Ovary (tissue), 9 donors: ENCODE measurements around the gene LRRC8A. TPM values are rescaled to one million over a fixed set of nuclear protein-coding genes. Genes with fewer than 3 reads are reported as not detected.
A peak's percentile ranks its signal among the peaks of the same experiment; 100 is the strongest.

Source experiments
- DNase-seq, 5 donors: peaks; one replicate each; pipeline ENCODE4 v3.0.0-alpha.2; 2019 to 2020
- H3K27ac ChIP-seq, 2 donors: fragments of 200-600 bp; one replicate each; pipeline versions ENCODE4 v1.5.1 to v1.8.0; 2019 to 2022
- H3K27me3 ChIP-seq: fragments of 200-600 bp; one replicate; pipeline ENCODE4 v1.8.0; 2022
- H3K36me3 ChIP-seq: fragments of 200-600 bp; sonication (generic); one replicate; pipeline ENCODE4 v1.5.1; 2019
- H3K4me1 ChIP-seq: one replicate; pipeline ENCODE4 v1.8.1; 2013; ENCODE audit warnings: mild to moderate bottlenecking, moderate library complexity; ENCODE audit not compliant: insufficient read depth
- H3K4me3 ChIP-seq: fragments of 200-600 bp; sonication (generic); one replicate; pipeline ENCODE4 v1.5.1; 2017
- H3K9me3 ChIP-seq, 2 donors: fragments of 200-600 bp in 1 of 2; sonication (generic) in 1 of 2; one replicate each; pipeline versions ENCODE4 v1.5.1 to v1.8.1; 2013 to 2019; ENCODE audit warnings: mild to moderate bottlenecking in 1 of 2, moderate library complexity in 1 of 2
- CTCF ChIP-seq, 3 donors: fragments of 450-650 bp in 2 of 3; fragments of 200-600 bp in 1 of 3; IDR thresholded peaks; one replicate each; pipeline versions ENCODE4 v1.5.1 to v1.8.0; 2016 to 2022; ENCODE audit warnings: antibody characterized with exemption in 3 of 3, mild to moderate bottlenecking in 1 of 3
- EP300 ChIP-seq: sonication (generic); formaldehyde crosslinking; IDR thresholded peaks from one replicate; pipeline ENCODE4 v1.6.1; 2017; ENCODE audit warnings: antibody characterized with exemption
- POLR2A ChIP-seq: fragments of 450-650 bp; IDR thresholded peaks from one replicate; pipeline ENCODE4 v1.6.1; 2017; ENCODE audit warnings: antibody characterized with exemption, mild to moderate bottlenecking, moderate library complexity
- WGBS, 3 donors: extraction: QIAGEN DNeasy Blood & Tissue Kit in 1 of 3; methylation state at CpG; one replicate each; pipeline versions ENCODE4 v1.1.5 to v1.1.7; 2013 to 2017; 5-methylcytosine and 5-hydroxymethylcytosine counted together
- intact Hi-C, 4 donors: fragments of 100-400 bp; cut with DNase I; formaldehyde crosslinking; loops; one replicate each; pipeline versions ENCODE4 v1.11.0 to v1.15.1; 2022 to 2023
- polyA plus RNA-seq, 2 donors: library from polyadenylated mRNA; stranded (reverse); fragments of 200-250 nt in 1 of 2; fragments of 350-450 nt in 1 of 2; fragmentation: Illumina TruSeq in 1 of 2; extraction: RNeasy Lipid Tissue Mini Kit (QIAGEN cat#74804) in 1 of 2; gene quantifications; one replicate each; pipeline ENCODE4 v1.2.3, GENCODE V29; 2013 to 2014
- total RNA-seq, 7 donors: library from RNA; depleted of rRNA in 2 of 7; stranded (reverse); fragments of >200 nt in 2 of 7; fragmentation: NEBNext Ultra II Directional in 3 of 7; extraction: Animal tissue kit (Norgen Biotek cat#: 25700) in 3 of 7; gene quantifications; one replicate each; pipeline versions ENCODE4 v1.1.0 to v1.2.4, GENCODE V29; 2016 to 2023
- donor health status: DM: no; HTN: no; CAD: no; lungs with moderate emphysema.
- donor health status: DM: no; HTN: no; CAD: no.
- donor health status: Bipolar disorder and iron deficiency.
- donor health status: DM: yes; HTN: yes; CAD: no.
- donor health status: DM: no; HTN: no; CAD: no.
- donor health status: DM: yes; HTN: yes; CAD: no.

LRRC8A gene
- total and polyA plus RNA-seq, 9 donors, result 18.1 to 39.7 (median 26.4) TPM

DNA sequence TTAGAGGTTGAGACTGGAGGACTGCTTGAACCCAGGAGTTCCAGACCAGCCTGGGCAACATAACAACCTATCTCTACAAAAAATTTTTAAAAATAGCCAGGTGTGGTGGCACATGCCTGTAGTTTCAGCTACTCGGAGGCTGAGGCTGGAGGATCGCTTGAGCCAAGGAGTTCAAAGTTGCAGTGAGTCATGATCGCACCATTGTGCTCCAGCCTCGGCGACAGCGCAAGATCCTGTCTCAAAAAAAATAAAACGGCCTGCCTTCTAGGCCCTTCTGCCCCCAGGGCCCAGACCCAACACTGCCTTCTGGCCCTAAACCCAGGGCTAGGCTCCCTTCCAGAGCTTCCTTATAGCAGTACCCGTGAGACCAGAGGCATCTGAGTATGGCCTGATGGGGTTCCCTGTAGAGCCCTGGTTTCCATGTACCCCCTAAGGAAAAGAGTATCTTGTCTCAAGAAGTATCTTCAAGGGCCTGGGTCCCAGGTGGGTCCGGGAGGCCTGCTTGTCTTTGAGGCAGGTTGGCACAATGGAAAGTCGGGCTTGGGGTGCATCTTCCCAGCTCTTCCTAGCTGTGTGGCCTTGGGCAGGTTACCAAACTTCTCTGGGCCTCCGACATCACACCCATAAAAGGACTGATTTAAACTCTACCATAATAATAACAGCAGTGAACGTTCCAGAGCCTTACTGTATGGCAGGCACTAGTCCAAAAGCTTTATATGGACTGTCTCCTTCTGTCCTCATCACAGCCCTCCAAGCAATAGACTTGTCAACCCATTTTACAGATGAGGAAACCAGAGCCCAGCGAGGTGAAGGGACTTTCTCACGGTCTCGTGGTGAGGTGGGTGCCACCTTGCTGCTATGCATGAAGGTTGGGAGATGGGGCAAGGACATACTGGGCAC, 9.6 kb downstream of the LRRC8A start:
- Histone ChIP-seq H3K4me3 (no peak overlapping the region), H3K27me3 (no peaks in the 10 kb centered on the region), H3K27ac (peak overlapping the region; percentile 26 to 86), H3K4me1 (peaks cover 17% of the 10 kb centered on the region), H3K9me3 (no peaks in the 10 kb centered on the region), H3K36me3 (no peaks in the 10 kb centered on the region)
- DNase-seq, result no peak
- no peak for TF ChIP-seq EP300
- no peak for TF ChIP-seq POLR2A
- TF ChIP-seq CTCF (IDR thresholded peaks at IDR 0.05), result no peak
- 49 to 53% (median 50%) methylated on average over 15 of the region's 15 CpGs for WGBS, 3 donors
- intact Hi-C loops, result no loop called here

DNA sequence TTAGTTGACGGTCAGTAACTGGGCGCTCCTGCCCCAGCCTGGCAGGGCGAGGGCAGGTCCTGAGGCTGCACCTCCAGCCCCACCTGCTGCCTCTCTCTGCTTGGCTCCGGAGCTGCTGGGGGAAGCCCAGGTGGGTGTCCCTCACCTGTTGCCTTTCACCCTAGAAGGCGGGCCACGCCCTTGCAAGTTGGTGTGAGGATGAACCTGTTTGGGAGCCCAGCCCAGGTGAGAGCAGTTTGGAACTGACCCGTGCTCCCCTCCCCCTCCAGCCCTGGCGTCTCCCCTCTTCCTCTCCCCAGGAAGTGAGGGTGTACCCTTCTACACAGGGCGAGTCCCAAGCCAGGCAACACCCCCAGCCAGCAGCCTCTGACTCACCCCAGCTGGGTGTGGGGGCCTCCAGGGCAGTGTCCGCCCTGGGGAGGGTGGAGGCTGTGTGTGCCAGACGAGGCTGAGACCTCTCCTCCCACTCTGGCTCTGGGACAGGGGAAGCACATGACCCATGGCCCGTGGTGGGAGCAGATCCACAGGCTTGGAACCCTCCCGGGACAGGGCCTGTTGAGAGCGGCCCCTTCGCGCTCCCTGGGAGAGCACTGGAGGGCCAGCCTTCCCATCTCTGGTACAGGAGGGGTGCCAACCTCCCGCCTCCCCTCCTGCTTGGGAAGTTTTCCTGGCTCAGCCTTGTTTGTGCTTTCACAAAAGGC, 10.4 kb downstream of the LRRC8A start:
- 27 to 30% (median 30%) methylated on average over 14 to 17 of the region's 17 CpGs for WGBS, 3 donors
- Histone ChIP-seq H3K27me3 (no peaks in the 10 kb centered on the region), H3K9me3 (no peaks in the 10 kb centered on the region), H3K4me1 (peaks cover 17% of the 10 kb centered on the region), H3K36me3 (no peaks in the 10 kb centered on the region), H3K4me3 (peak overlapping the region; percentile 17), H3K27ac (peak overlapping the region; percentile 80 to 86)
- no peak for TF ChIP-seq POLR2A
- intact Hi-C loops, result no loop called here
- DNase-seq, result peak; percentile 93 to 97 (median 94)

- TF ChIP-seq POLR2A (no peak), EP300 (no peak), CTCF (IDR thresholded peaks at IDR 0.05) (no peak)
- no peak for DNase-seq
- Histone ChIP-seq H3K4me3 (no peak overlapping the region), H3K36me3 (no peaks in the 10 kb centered on the region), H3K9me3 (no peaks in the 10 kb centered on the region), H3K27me3 (no peaks in the 10 kb centered on the region), H3K4me1 (peaks cover 10% of the 10 kb centered on the region), H3K27ac (peak overlapping the region; percentile 80 to 86)
- intact Hi-C loops, result no loop called here
- 79 to 80% (median 79%) methylated on average over 8 of the region's 8 CpGs for WGBS, 3 donors
Observed at GRCh38 chr9:128893354-128893753, 11.4 kb downstream of the LRRC8A start.

- no peaks in the 10 kb centered on the region for H3K27me3 ChIP-seq
- H3K27ac ChIP-seq, result peak overlapping the region in 1 of 2 donors; percentile 44
- WGBS, 3 donors, result 78 to 80% (median 79%) methylated on average over 2 of the region's 2 CpGs
- H3K36me3 ChIP-seq, result no peaks in the 10 kb centered on the region
- H3K9me3 ChIP-seq, result no peaks in the 10 kb centered on the region
- intact Hi-C loops, result no loop called here
- TF ChIP-seq POLR2A, result no peak
- TF ChIP-seq CTCF (IDR thresholded peaks at IDR 0.05), result no peak
- TF ChIP-seq EP300, result no peak
- H3K4me3 ChIP-seq, result no peak overlapping the region
- DNase-seq, result no peak
- peaks cover 9% of the 10 kb centered on the region for H3K4me1 ChIP-seq
Observed at GRCh38 chr9:128894764-128895163, 12.8 kb downstream of the LRRC8A start.

- no peak for DNase-seq
- intact Hi-C loops, result no loop called here
- Histone ChIP-seq H3K27me3 (no peaks in the 10 kb centered on the region), H3K36me3 (no peaks in the 10 kb centered on the region), H3K27ac (peak overlapping the region in 1 of 2 donors; percentile 44), H3K4me3 (no peak overlapping the region), H3K4me1 (peaks cover 9% of the 10 kb centered on the region), H3K9me3 (no peaks in the 10 kb centered on the region)
- WGBS, 3 donors, result 16 to 29% (median 19%) methylated on average over 4 of the region's 4 CpGs
- TF ChIP-seq POLR2A, result no peak
- no peak for TF ChIP-seq CTCF (IDR thresholded peaks at IDR 0.05)
- no peak for TF ChIP-seq EP300
Observed at GRCh38 chr9:128895556-128895955, 13.6 kb downstream of the LRRC8A start.
